Tibial nerve (tissue), 4 donors: ENCODE results near the gene H6PD. TPM values are rescaled to one million over a fixed set of nuclear protein-coding genes. Genes with fewer than 3 reads are reported as not detected.
A peak's percentile ranks its signal among the peaks of the same experiment; 100 is the strongest.

Source experiments
- DNase-seq, 2 donors: peaks; one replicate each; pipeline ENCODE4 v3.0.0-alpha.2; 2019; ENCODE audit warnings: low spot score in 2 of 2
- H3K27ac ChIP-seq, 4 donors: fragments of 200-600 bp; sonication (generic) in 3 of 4; one replicate each; pipeline ENCODE4 v1.5.1; 2017 to 2019; ENCODE audit warnings: mild to moderate bottlenecking in 1 of 4
- H3K27me3 ChIP-seq, 2 donors: fragments of 200-600 bp; sonication (generic) in 1 of 2; one replicate each; pipeline versions ENCODE4 v1.5.1 to v1.6.0; 2017 to 2019
- H3K36me3 ChIP-seq, 3 donors: fragments of 200-600 bp; sonication (generic); one replicate each; pipeline ENCODE4 v1.5.1; 2018 to 2019
- H3K4me1 ChIP-seq, 4 donors: fragments of 200-600 bp; sonication (generic) in 3 of 4; one replicate each; pipeline ENCODE4 v1.5.1; 2017 to 2019
- H3K4me3 ChIP-seq, 4 donors: fragments of 200-600 bp; sonication (generic) in 3 of 4; one replicate each; pipeline ENCODE4 v1.5.1; 2017 to 2019; ENCODE audit warnings: mild to moderate bottlenecking in 1 of 4, moderate library complexity in 1 of 4
- H3K9me3 ChIP-seq, 4 donors: fragments of 200-600 bp; sonication (generic) in 3 of 4; one replicate each; pipeline ENCODE4 v1.5.1; 2017 to 2019
- EP300 ChIP-seq, 2 donors: sonication (generic); formaldehyde crosslinking; IDR thresholded peaks; one replicate each; pipeline ENCODE4 v1.6.1; 2017; ENCODE audit warnings: antibody characterized with exemption in 2 of 2, mild to moderate bottlenecking in 1 of 2
- POLR2A ChIP-seq, 2 donors: fragments of 450-650 bp; IDR thresholded peaks; one replicate each; pipeline ENCODE4 v1.6.1; 2017; ENCODE audit warnings: antibody characterized with exemption in 2 of 2, mild to moderate bottlenecking in 2 of 2, moderate library complexity in 2 of 2
- WGBS, 2 donors: methylation state at CpG; one replicate each; pipeline ENCODE4 v1.1.5; 2018; 5-methylcytosine and 5-hydroxymethylcytosine counted together
- total RNA-seq, 4 donors: library from RNA; depleted of rRNA; stranded (reverse); fragments of >200 nt; gene quantifications; one replicate each; pipeline ENCODE4 v1.1.0, GENCODE V29; 2016
- TF ChIP-seq, protein P1 (sequence below), 5 experiments: fragments of 200-600 bp in 3 of 5; fragments of 450-650 bp in 2 of 5; sonication (generic) in 3 of 5; IDR thresholded peaks; one replicate each; pipeline ENCODE4 v1.5.1; 2016 to 2019; ENCODE audit warnings: antibody characterized with exemption in 5 of 5, mild to moderate bottlenecking in 3 of 5, moderate library complexity in 2 of 5

Gene H6PD
- total RNA-seq, 4 donors from 2014 or later = 53.1 to 88.6 (median 72.7) TPM

DNA sequence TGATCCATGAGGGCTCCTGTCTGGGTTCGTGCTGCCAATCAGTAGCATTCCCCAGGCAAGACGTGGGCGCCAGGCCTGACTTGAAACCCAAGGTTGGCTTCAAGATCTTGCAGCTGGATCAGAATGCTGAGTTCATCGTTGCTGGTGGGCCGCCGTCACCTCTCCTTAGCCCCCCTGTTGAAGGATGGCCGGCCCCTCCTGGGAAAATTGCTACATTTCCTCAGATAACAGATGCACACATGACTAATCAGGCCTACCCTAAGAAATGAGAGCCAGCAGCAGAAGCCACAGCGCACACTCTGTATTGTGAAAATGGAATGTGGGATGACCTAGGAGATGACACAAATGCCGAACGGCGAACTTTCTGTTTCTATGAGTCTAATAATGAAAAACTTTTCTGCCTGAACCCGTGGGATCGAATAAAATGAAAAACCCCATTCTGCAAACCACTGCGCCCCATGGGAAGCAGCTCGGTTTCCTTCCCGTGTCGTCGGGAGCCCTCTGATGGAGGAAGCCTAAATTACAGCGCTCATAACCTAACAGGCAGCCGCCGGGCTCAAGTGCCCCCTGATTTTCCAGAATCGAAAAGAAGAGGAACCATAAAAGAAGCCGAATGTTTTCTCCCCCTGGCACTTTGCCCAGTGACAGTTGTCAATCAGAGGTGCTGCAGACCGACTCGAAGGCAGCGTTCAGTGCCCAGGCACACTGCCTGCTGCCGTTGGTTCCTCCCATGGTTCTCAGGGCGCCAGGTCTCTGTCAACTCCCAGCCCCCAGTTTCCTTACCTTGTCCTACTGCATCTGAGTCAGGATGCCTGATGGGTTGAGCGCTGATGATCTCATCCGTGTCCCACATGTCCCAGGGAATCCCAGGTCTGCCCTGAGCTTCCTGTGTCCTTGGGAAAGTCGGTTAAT, 38.2 kb upstream of the H6PD start:
- Histone ChIP-seq H3K4me1 (peaks cover 0 to 43% (median 18%) of the 10 kb centered on the region in 4 donors), H3K27ac (peak overlapping the region; percentile 0 to 87 (median 60)), H3K4me3 (peak overlapping the region in 2 of 4 donors; percentile 7 to 13), H3K36me3 (no peaks in the 10 kb centered on the region), H3K9me3 (no peaks in the 10 kb centered on the region), H3K27me3 (peaks cover 0 to 30% of the 10 kb centered on the region in 2 donors)
- WGBS, 2 donors = 12 to 17% methylated on average over 31 of the region's 31 CpGs
- DNase-seq = peak; percentile 83 to 96
- TF ChIP-seq POLR2A (IDR thresholded peaks at IDR 0.05) = no peak
- TF ChIP-seq EP300 (IDR thresholded peaks at IDR 0.05) = peak in 1 of 2 donors; percentile 61
- TF ChIP-seq, protein P1, sequence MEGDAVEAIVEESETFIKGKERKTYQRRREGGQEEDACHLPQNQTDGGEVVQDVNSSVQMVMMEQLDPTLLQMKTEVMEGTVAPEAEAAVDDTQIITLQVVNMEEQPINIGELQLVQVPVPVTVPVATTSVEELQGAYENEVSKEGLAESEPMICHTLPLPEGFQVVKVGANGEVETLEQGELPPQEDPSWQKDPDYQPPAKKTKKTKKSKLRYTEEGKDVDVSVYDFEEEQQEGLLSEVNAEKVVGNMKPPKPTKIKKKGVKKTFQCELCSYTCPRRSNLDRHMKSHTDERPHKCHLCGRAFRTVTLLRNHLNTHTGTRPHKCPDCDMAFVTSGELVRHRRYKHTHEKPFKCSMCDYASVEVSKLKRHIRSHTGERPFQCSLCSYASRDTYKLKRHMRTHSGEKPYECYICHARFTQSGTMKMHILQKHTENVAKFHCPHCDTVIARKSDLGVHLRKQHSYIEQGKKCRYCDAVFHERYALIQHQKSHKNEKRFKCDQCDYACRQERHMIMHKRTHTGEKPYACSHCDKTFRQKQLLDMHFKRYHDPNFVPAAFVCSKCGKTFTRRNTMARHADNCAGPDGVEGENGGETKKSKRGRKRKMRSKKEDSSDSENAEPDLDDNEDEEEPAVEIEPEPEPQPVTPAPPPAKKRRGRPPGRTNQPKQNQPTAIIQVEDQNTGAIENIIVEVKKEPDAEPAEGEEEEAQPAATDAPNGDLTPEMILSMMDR (IDR thresholded peaks at IDR 0.05) = peak; percentile 80 to 95 (median 89)

DNA sequence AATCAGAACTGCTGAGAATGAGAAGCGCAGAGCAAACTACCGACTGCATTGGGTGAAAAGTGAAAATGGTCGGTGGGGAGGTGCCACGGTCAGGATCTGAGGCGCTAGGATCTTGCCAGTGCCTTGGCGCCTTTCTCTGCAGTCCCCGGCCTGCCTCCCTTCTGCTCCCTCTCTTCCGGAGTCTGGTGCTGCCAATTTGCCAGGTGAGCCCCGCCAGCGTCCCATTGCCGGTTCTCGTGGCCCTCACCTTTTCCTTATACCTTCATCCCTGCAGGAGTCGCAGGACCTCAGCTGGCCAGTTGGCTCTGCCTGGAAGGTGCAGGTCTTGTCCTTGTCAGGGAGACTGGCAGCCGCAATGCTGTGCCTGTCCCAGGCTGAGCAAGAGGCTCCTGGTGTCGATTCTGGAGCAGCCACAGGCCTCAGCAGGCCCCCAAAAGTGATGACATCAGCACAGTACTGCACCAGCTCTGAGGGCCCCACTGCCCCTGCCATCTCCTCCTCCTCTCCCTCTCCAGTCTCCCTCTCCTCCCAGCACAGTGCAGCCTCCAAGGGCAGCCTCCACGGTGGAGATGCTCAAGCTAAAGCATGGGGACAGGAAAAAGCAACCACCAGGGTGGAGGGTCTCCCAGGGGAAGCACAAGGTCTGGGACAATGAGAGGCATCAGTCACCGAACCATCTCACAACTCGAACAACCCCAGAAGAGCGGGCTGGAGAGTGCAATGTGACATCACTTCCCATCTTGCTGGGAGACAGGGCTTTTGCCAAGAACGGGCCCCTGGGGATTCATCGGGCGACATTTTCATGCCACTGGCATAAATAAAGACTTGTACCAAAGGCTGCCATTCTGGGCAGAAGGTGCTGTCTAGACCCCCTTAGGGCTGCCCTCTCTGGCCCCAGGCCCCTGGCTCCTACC, 37.1 kb upstream of the H6PD start:
- Histone ChIP-seq H3K36me3 (no peaks in the 10 kb centered on the region), H3K27ac (peak overlapping the region in 3 of 4 donors; percentile 0 to 87 (median 78)), H3K9me3 (no peaks in the 10 kb centered on the region), H3K27me3 (peaks cover 0 to 40% of the 10 kb centered on the region in 2 donors), H3K4me1 (peaks cover 0 to 54% (median 23%) of the 10 kb centered on the region in 4 donors), H3K4me3 (no peak overlapping the region)
- no peak for DNase-seq
- TF ChIP-seq, protein P1 (IDR thresholded peaks at IDR 0.05) = no peak
- WGBS, 2 donors = 78 to 87% methylated on average over 19 to 22 of the region's 22 CpGs

DNA sequence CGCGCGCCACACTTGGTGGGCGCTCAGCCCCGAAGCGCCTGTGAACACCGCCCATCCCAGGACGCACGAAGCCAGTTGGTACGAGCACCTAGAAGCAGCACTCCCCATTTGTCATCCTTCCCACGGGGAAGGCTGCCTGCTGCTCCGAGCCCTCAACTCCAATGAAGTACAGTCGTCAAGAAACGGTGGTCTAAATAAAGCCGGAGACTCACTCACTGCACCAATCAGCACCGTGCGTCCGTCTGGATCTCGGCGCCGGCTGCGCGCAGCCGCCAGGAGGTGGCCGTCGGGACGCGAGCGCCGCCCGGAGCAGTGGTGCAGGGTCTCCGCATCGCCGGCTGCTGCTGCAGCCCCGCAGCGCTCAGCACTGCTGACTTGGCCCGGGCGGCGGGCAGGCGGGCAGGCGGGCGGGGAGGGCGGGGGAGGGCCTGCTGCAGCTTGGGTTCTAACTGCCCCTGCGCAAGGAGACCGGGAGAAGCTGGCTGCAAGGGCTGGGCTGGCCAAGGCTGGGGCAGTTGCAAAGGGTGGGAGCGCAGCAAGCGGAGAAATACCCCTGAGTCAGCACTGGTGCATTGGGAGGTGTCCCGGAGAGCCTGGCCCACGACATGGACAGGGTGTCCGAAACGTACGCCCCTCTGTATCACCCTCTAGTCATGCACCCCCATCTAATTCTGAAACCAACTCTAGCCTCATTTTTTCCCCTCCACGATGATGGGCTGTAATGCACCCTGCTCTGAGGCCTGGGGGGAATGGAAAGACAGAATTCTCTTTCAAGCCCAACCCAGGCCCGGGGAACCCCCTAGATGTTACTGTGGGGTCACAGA, 35.8 kb upstream of the H6PD start:
- Histone ChIP-seq H3K4me1 (peaks cover 0 to 57% (median 23%) of the 10 kb centered on the region in 4 donors), H3K27ac (no peak overlapping the region), H3K4me3 (peak overlapping the region in 2 of 4 donors; percentile 9 to 25), H3K27me3 (peaks cover 0 to 53% of the 10 kb centered on the region in 2 donors), H3K9me3 (no peaks in the 10 kb centered on the region), H3K36me3 (no peaks in the 10 kb centered on the region)
- DNase-seq = no peak
- 29 to 45% methylated on average over 12 to 33 of the region's 54 CpGs for WGBS, 2 donors
- TF ChIP-seq POLR2A (IDR thresholded peaks at IDR 0.05) (no peak), EP300 (IDR thresholded peaks at IDR 0.05) (no peak)
- TF ChIP-seq, protein P1 (IDR thresholded peaks at IDR 0.05) = peak in 2 of 5 experiments; percentile 23 to 34

DNA sequence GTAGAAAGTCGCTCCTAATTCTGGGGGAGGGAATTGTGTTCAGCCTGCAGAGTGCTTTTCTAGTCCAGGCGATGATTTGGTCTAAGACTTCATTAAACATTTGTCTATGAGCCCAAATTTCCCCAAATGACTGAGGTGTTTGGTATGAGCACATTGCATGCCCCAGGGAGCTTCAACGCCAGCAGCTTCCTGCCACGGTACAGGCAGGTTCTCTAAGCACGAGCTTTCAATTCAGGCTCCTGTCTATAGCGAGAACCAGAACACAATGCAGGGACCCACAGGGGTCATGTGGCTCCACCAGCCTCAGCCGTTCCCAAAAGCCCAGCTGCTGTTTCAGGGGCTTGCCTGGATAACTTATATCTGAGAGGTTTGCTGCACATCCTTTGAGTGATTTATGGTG, 34.1 kb upstream of the H6PD start:
- TF ChIP-seq, protein P1 (IDR thresholded peaks at IDR 0.05) = no peak
- H3K27me3 ChIP-seq = peaks cover 0 to 66% of the 10 kb centered on the region in 2 donors
- no peak overlapping the region for H3K27ac ChIP-seq
- 70 to 73% methylated on average over 7 of the region's 7 CpGs for WGBS, 2 donors
- no peaks in the 10 kb centered on the region for H3K36me3 ChIP-seq
- no peak overlapping the region for H3K4me3 ChIP-seq
- no peaks in the 10 kb centered on the region for H3K9me3 ChIP-seq
- H3K4me1 ChIP-seq = peaks cover 0 to 57% (median 23%) of the 10 kb centered on the region in 4 donors
- no peak for DNase-seq
